Activated T-cell treated with anti-CD3 and anti-CD28 coated beads for 48 hours (primary cell): ENCODE measurements around the gene NFIC.
A peak's percentile ranks its signal among the peaks of the same experiment; 100 is the strongest.
"Not testable (repeated sequence)": the region's sequence is repeated elsewhere in the genome, so short reads cannot be mapped to it uniquely, and the experiment has no call there.

Experiments used
- DNase-seq: peaks from one replicate; pipeline ENCODE4 v3.0.0-alpha.2; 2020; ENCODE audit warnings: low read depth

The NFIC gene

DNA sequence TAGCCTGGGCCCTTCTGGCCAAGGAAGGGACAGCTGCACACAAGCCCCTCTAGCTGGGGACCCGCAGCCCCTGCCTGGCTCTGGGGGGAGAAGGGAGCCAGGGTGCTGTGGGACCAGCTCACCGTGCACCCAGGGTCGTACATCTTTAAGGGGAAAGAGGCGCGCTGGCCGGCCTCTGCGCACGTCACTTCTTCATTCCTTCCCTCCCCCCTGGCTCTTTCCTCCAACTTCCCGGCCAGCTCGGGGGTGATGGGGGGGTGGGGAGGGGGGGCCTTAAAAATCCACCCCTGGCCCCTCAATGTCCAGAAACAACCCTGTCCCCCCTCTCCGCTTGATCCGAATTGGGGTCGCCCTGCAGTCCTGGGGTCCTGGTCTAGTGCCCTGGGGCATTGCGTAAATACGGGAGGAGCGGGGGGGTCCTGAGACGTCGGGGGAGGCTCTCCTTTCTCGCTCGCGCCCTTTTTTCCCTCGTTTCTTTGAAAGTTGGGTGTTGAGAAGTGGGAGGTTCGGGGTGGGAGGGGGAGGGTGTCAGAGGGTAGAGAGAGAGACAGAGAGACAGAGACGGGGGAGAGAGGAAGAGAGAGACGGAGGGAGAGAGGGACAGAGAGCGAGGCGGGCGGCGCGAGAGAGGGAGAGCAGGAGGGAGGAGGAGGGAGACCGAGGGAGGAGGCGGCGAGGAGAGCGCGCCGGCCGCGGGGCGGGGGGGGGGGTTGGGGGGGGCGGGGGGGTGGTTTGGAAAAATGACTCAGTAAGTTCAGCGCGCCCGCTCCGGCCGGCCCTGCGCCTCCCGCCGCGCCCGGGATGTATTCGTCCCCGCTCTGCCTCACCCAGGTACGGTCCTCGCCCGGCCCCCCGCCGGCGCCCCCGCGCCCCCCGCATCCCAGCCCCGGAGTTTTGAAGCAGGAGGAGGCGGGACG, at the start of gene NFIC:
TSS of gene NFIC (plus strand) at position 748 of the 917 bp plus-strand sequence. CDS start at position 802, 54 bp downstream.
- peak; percentile 34 for DNase-seq

DNA sequence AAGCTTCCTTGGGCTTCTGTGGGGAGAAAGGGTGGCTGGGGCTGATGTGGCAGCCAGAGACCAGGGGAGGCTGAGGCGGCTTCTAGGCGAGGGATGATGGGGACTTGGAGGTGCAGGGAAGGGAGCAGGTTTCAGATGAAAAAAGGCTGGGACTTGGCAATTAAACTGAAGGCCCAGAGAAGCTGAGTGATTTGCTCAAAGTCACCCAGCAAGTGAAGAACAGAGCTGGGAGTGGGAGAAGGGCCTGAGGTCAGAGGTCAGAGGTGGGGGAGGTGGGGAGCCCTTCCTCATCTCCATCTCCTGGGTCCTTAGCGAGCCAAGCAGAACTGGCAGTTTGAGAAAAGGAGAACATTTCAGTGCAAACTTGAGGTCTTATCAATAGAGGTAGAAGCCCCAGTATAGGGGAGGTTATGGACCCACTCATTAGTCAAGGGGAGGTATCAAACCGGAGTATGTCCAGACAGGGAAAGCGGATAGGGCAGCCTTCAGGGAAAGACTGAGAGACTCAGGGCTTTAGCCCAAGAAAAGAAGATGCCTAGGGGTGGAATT, 49.6 kb upstream of the NFIC start:
- DNase-seq: no peak

DNA sequence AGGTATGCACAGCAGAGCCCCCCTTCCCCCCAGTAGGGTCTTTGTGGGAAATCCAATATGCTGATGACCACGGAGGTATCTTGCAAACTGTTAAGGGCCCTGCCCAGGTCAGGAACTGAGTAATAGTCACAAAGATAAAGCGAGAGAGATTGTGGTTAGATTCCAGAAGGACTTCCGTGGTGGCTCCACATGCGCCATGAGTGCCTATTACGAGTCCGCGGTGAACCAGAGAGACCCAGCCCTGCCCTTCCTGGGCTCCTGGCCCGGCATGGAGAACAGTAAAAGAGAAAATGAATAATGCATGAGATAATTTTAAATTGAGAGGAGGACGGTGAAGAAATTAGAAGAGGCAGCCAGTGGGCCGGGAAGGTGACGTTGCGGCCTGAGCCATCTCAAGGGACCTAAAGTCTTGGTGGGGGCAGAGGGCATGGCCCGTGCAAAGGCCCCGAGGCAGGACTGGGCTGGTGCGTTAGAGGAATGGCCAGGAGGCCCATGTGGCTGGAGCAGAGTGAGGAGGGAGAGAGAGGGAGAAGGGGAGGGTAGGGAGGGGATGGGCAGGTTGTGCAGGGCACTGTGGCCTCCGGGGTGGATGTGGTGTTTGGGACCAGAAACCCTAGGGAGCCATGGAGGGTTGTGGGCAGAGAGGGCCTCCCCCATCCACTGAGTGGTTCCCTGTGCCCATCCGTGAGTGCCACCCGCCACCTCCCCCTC, 46.6 kb upstream of the NFIC start:
- no peak for DNase-seq

DNA sequence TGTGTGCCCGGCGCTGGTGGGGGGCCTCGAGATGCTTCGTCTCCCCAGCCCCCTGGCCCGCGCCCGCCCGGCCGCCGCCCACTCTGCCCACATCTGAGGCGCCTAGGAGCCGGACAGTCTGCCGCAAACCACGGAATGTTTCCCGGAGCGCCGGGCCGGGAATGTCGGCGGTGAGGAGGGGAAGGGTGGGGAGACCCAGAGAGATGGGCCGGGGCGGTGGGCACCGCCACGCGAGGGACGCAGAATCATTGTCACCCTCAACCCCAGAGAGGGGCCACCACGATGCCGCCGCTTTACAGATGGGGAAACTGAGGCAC, 46.1 kb upstream of the NFIC start:
- DNase-seq: no peak

DNA sequence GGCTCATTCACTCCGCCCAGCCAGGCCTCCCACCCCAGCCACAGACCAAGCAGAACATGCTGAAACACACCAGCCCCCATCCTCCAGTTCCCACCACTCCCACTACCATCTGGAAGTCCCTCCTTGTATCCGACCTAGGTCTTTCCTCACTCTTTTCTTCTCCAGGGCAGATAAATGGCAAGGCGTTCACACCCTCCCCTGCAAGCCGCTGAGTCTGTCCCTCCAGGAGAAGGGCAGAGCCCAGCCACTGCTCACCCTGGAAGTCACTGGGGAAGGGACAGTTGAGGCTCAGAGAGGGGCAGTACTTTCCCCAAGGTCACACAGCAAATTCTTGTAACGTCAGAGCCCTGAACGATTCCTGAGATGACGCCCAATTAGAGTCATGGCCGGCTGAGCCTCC, 45.5 kb upstream of the NFIC start:
- no peak for DNase-seq

DNA sequence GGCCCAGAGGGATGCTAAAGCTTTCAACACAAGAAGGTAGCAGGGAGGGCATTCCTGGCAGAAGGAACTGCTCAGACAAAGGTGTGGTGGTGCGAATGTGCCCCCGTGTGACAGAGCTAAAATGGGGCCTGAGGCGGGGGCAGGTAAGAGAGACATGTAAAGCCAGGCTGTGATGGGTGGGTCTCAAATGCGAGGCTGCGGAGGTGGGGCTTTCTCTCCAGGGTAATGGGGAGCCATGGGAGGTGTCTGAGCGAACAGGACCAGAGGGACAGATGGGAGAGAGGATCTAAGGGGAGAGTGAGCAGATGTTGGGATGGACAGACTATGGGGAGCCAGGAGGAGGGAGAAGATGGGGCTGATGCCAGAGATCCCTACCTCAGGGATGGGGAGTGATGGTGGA, 44.7 kb upstream of the NFIC start:
- DNase-seq: no peak

DNA sequence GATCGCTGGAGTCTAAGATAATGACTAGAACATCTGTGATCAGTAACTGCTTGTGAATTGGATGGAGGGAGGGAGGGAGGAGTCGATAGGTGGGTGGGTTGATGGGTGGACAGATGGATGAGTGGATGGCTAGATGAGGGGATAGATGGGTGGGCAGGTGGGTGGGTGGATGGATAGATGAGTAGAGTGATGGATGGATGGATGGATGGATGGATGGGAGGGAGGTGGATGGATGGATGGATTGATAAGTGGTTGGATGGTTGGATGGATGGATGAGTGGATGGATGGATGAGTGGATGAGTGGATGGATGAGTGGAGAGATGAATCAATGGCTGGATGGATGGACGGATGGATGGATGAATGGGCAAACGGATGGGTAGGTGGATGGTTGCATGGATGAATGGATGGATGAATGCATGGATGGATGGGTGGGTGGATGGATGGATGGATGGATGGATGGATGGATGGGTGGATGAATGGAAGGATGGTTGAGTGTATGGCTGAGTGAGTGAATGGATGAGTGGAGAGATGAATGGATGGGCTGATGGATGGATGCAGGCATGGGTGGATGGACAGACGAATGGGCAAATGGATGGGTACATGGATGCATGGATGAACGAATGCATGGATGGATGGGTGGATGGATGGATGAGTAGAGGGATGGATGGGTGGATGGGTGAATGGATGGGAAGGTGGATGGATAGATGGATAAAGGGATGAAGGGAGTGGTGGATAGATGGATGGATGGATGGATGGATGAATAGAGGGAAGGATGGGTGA, 44.0 kb upstream of the NFIC start:
- no peak for DNase-seq

DNA sequence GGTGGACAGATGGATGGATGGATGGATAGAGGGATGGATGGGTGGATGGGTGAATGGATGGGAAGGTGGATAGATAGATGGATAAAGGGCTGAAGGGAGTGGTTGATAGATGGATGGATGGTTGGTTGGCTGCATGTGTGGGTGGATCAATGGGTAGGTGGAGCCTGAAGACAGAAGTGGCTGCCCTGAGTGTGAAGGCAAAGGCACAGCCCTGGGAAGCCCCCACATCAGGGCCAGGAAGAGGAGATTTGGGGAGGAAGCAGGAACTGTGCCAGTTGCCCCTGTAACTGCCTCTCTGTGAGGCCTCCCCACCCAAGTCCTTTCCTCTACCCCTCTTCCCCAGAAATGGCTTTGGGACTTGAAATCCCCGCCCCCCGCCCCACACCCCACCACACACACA, 43.4 kb upstream of the NFIC start:
- no peak for DNase-seq

DNA sequence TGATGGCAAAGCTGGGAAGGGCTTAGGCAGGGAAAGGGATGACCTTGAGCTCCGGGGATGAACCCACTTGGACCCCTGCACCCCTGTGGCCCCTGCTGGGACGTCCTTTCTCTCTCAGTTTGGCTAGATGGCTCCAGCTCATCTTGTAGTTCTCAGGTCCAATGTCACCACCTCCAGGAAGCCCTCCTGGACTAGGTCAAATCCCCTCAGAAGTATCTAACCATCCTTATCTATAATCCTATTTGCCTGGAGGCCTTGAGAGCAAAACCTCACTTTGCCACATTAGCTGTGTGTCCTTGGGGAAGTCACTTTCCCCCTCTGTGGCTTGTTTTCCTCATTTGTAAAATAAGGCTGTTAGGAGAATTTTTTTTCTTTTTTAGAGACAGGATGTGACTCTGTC, 42.7 kb upstream of the NFIC start:
- no peak for DNase-seq

DNA sequence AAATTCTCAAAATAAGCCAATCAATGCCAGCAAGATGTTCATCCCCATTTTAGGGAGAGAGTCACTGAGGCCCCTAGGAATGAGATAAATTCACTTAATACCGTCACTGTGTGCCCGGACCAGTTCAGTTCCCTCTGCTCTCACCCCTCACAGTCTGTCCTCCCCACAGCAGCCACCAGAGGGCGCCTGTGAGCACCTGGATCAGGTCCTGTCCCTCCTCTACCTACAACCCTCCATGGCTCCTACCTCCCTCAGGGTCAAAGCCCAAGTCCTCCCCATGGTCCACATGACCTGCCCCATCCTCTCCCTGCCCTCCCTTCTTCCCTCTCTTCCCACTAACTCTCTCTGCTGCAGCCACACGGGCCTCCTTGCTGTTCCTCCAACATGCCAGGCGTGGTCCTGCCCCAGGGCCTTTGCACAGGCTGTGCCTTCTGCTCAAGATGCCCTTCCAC, 42.0 kb upstream of the NFIC start:
- peak; percentile 75 for DNase-seq

DNA sequence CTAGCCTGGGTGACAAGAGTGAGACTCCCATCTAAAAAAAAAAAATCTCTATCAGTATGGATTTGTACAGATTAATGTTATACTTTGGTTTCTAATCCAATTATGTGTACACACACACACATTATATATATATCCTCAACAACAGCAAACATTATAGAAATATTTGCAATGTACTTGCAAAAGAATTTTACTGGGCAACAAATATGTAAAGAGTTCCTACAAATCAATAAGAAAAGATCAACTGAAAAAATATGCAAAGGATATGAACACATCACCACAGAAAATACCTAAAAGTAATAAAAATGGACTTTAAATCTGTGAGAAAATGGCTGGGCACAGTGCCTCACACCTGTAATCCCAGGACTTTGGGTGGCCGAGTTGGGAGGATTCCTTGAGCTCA, 40.9 kb upstream of the NFIC start:
- DNase-seq: no peak

DNA sequence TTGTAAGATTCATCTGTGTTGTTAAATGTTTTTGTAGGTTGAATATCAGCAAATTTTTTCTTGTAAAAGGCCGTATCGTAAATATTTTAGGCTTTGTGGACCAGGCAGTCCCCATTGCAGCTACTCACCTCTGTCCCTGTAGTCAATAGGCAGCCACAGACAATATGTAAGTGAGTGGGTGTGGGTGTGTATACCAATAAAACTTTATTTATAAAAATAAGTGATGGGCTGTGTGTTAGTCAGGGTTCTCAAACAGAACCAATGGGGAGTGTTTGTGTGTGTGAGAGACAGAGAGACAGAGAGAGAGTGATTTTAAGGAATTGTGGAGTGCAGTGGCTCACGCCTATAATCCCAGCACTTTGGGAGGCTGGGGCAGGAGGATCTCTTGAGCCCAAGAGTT, 37.6 kb upstream of the NFIC start:
- no peak for DNase-seq

DNA sequence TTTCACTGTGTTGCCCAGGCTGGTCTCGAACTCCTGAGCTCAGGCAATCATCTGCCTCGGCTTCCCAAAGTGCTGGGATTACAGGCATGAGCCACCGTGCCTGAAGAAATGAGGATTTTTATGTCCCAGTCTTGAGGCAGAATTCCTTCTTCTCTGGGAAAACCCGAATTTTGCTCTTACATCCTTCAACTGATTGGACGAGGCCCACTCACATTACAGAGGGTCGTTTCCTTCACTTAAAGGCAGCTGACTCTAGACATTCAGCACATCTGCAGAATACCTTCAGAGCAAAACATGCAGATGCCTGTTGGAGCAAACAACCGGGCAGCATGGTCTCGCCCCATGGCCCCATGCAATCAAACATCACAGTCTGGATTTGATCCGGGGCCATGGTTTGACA, 36.3 kb upstream of the NFIC start:
- no peak for DNase-seq

DNA sequence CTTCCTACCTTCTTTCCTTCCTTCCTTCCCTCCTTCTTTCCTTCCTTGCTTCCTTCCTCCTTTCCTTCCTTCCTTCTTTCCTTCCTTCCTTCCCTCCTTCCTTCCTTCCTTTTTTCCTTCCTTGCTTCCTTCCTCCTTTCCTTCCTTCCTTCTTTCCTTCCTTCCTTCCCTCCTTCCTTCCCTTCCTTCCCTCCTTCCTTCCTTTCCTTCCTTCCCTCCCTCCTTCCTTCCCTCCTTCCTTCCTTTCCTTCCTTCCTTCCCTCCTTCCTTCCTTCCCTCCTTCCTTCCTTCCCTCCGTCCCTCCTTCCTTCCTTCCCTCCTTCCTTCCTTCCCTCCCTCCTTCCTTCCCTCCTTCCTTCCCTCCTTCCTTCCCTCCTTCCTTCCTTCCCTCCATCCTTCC, 34.2 kb upstream of the NFIC start:
- not testable (repeated sequence) for DNase-seq

DNA sequence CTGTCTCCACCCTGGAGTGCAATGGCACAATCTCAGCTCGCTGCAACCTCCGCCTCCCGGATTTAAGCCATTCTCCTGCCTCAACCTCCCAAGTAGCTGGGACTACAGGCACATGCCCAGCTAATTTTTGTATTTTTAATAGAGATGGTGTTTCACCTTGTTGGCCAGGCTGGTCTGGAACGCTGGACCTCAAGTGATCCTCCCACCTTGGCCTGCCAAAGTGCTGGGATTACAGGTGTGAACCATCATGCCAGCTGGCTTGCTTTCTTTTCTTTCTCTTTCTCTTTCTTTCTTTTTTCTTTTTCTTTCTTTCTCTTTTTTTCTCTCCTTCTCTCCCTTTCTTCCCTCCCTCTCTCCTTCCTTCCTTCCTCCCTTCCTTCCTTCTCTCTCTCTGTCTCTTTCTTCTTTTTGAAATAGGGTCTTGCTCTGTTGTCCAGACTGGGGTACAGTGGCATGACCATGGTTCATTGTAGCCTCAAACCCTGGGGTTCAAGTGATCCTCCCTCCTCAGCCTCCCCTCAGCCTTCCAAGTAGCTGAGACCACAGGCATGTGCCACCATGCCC, 33.3 kb upstream of the NFIC start:
- no peak for DNase-seq

DNA sequence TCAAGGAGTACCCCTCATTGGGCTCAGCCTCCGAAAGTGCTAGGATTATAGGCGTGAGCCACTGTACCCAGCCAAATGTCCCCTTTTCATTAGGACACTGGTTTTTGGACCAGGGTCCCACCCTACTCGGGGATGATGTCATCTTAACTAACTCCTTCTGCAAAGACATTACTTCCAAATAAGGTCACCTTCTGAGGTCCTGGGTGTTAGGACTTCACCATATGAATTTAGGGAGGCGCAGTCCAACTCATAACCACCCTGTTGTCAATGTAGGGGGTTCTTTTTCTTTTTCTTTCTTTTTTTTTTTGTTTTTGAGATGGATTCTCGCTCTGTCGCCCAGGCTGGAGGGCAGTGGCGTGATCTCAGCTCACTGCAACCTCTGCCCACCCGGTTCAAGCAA, 32.7 kb upstream of the NFIC start:
- DNase-seq: no peak

DNA sequence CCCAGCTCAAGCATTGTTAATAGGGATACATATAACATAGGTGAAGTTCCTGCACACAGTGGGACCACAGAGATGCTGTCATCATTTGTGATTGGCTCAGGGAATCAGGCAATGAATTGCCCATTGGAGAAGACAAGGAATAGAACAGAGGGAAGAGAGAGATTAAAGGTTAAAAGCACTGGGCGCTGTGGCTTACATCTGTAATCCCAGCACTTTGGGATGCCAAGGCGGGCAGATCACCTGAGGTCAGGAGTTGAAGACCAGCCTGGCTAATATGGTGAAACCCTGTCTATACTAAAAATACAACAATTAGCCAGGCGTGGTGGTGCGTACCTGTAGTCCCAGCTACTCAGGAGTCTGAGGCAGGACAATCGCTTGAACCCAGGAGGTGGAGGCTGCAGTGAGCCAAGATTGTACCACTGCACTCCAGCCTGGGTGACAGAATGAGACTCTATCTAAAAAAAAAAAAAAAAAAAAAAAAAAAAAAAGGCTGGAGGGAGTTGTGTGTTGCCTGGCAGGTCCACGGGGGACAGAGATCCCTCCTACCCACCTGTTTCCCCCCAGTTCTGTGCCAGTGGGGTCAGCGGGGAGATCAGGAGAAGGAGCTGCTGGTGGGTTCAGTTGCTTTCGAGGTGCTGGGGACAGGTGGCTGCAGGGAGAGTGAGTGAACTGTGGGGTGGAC, 31.5 kb upstream of the NFIC start:
- DNase-seq: not testable (repeated sequence)

DNA sequence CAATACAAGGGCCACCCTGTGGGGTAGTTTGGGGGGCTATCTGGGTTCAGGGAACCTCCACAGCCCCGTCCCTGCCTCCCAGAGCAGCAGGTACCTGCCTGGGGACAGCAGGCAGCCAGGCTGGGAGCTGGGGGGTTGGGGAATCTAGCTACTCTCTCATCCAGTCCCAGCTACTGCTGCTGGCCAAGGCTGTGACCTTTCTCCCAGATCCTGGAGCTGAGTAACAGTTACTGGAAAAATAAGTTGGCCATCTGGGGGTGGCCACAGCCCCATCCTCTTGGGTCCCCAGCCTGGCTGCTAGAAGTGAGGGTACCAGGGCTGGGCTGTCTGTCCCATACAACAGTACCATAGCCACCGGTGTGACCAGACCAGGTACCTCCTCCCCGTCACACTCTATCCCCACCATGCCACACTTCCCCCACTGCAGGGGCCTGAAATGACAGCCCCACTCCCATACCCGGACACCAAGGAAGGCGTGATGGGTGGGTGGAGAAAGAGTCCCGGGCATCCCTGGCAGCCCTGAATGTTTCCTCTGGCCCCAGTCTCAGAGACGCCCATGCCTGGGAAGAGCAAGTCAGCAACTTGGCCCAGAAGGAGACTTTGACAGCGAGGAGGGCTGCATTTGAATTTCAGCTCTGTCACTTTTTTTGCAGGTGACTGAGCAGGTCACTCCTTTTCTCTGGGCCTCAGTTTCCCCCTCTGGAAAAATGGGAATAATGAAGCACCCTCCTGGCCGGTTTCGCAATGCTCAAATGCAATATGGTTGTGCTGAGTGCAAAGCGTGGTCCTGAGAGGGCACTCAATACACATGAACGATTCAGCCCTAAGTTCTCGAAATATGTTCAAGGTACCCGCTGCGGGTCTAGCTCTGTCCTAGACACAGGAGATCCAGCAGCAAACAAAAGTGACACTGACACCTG, 30.7 kb upstream of the NFIC start:
- no peak for DNase-seq

DNA sequence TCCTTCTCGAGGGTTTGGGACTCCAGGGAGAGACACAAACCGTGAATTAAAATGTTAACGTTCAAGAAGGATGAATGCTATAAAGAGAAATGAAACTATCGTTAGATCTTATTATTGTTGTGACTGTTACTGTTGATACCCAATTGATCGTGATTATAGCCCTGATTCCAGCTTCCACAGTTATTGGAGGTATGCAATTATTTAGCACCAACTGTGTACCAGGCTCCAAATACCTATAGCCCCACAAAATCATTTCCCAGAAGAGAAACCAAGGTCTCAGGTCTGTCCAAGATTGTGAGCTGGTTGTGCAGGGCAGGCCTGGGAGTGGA, 30.1 kb upstream of the NFIC start:
- DNase-seq: no peak

DNA sequence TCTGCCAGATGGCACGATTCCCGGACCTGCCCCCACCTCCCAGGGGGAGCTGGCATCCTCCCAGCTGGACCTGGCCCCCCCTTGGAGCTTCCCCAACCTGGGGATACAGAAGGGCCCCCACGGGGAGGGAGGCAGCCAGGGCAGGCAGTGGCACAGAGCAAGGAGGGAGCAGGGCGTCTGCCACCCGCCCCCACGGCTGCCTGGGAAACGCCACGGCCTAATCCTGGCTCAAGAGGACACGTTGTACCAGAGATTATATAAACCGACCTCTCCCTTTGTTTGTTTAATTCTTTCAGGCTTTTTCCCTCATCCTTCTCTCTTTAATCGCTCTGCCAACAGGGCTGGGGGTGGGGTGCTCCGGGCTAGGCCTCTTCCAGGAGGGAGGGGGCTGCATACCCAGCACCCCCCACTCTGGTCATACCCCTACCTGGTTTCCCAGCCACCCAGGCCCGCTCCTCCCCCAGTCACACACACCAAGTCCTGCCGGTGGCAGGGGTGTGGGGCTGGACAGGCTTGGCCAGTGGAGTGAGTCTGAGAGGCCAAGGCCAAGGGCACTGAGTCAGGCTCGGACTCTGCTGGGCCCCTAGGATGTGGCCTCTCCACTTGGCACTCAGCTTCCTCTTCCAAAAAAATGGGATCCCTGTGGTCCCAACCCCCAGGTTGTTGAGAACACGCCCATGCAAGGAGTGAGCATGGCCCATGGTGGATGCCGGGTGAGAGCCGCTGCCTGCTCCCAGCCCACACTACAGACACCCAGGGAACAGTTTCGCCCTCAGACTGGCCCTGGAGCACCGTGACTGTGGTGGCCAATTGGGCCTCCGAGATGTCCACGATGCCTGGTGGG, 29.5 kb upstream of the NFIC start:
- DNase-seq: no peak
